Fibroblast of skin of right quadriceps (primary cell): ENCODE data around the gene RAB3D.

ENCODE experiments used
- DNase-seq: peaks from one replicate; pipeline ENCODE4 v3.0.0-alpha.2; 2013

The RAB3D gene

DNA sequence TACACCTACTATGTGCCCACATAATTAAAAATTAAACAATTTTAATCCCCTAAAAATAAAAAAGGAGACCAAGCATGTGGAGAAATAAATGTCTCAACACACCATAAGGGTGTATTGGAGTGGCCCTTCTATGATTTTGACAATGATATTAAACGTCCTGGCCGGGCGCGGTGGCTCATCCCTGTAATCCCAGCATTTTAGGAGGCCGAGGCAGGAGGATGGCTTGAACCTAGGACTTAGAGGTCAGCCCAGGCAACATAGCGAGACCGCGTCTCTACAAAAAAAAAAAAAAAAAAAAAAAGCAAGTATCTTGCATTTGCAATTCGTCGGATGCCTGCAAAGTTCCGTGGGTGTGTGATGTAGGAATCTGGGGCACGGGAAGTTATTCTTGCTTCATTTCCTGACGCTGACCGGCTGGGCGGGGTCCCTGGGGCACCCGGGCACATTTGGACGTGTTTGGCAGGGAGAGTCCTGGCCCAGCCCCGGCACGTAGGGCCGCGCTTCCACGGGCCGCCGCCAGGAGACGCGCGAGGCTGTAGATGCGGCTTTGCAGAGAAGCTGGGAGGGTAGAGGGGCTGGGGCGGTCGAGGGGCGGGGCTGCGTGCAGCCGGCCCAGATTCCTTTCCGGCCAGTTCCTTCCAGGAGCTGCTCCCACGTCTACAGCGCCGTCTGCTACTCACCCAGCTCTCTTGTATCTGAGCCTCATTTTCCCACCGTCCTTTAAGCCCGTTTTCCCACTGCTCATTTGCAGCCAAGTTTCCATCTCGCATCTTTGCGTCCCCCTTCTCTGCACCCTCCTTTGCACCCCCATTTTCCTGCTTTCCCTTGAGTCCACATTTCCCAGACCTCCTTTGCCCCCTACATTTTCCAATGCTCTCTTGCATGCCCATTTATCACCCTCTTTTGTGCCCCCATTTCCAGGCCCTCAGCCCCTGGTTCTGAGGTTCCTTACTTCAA is 45.7 kb downstream of the RAB3D start:
- DNase-seq: peak; percentile 89

DNA sequence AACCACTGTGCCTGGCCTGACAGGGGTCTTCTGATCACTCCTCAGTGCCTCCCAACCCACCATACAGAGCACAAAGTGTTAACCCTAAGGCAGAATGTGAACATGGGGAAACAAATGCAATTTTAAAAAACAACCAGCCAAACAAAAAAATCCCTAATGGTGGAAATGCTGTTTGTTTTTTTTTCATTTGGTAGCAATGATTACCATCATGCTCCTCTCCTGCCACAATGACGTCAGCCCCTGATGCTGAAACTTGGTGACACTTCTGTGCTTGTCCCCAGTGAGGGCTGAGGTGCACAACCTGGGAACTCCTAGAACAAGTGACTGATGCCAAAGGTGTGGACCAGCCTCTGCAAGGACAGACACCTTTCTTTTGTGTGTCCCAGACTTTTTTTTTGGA is 47.5 kb downstream of the RAB3D start:
- DNase-seq: no peak

DNA sequence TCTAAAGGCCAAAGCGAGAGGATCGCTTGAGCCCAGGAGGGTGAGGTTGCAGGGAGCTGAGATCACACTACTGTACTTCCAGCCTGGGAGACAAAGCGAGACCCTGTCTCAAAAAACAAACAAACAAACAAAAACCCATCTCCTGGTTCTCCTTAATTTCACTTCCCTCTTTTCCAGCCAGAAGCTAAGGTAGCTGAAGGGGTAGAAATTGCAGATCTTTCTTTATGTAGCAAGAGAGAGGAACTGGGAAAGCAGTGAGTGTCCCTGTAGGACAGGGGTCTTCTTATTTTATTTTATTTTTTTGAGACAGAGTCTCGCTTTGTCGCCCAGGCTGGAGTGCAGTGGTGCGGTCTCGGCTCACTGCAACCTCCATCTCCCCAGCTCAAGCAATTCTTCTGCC is 48.0 kb downstream of the RAB3D start:
- no peak for DNase-seq

DNA sequence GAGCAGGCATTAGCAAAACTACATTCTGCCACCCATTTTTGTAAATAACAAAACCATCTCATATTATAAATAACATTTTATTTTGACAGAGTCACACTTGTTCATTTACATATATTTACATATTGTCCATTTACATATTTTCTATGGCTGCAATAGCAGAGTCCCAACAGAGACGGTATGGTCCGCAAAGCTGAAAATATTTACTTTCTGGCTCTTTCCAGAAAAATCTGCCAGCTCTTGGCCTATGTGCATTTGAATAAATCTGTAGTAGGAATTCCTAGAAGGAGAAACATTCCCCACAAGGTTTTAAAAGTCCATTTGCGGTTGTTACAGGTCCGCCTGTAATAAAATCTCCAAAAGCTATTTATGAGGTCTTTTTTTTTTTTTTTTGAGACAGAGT is 49.2 kb downstream of the RAB3D start:
- DNase-seq: no peak

DNA sequence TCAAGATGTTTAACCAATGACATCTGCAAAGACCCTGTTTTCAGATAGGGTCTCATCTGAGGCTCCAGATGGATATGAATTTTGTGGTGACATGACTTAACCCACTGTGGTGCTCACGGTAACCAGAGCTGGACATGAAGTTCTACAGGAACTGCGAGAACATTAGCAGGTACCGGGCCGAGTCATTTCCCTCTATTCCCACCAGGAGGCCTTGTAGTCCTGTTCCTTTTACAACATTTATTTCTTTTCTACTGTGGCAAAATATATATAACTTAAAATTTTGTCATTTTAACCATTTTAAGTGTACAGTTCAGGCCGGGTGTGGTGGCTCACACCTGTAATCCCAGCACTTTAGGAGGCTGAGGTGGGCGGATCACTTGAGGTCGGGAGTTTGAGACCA is 51.1 kb downstream of the RAB3D start:
- DNase-seq: no peak

DNA sequence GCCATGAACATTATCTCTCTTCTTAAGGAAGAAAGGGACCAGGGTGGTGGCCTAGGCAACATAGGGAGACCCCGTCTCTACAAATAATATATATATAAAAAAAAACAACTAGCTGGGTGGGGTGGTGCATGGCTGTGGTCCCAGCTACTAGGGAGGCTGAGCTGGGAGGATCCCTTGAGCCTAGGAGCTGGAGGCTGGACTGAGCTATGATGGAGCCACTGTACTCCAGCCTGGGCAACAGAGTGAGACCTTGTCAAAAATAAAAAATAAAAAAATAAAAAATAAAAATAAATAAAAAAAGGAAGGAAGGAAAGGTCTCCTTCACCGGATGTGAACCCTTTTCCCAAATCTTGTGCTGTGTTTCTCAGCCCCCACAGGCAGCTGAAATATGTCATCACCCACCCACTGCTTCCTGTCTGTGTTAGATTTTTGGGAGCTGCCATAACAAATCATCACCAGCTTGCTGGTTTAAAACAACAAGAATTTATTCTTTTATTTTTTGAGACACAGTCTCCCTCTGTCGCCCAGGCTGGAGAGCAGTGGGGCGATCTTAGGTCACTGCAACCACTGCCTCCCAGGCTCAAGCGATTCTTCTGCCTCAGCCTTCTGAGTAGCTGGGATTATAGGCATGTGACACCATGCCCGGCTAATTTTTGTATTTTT is 53.0 kb downstream of the RAB3D start:
- peak; percentile 51 for DNase-seq

DNA sequence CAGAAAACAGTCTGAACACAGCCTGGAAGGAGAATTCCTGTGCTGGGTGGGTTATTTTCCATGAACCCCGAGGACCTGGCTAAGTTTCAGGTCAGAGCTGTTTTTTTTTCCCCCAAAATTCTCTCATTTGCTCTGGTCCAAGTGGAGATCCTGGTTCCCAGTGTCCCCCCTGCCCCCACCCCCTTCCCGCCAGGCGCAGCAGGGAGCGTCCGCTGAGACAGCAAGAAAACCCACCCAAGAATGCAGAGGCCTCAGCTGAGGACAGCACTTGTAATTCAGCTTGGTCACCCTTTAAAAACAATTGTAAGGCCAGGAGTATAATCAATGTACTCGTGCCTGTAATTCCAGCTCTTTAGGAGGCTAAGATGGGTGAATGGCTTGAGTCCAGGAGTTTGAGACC is 54.9 kb downstream of the RAB3D start:
- DNase-seq: no peak

DNA sequence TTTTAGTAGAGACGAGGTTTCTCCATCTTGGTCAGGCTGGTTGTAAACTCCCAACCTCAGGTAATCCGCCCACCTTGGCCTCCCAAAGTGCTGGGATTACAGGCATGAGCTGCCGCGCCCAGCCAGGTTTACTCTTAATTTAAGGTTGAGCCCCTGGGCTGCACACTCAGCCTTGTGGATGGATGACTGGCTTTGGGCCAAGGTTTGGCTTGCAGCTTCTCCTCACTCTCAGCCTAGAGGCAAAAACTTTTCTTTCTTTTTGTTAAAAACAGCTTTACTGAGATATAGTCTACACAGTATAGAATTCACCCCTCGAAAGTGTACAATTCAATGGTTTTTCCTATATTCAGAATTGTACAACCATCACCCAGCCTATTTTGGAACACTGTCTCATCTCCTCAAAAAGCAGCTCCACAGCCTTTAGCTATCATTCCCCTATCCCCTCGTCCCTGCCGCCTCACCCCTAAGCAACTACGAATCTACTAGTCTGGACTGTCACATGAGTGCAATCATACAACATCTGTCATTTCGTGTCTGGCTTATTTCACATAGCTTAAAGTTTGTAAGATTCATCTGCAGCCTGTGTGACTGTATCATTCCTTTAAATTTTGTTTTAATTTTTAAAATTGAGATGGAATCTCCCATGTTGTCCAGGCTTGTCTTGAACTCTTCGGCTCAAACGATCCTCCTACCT is 58.0 kb downstream of the RAB3D start:
- DNase-seq: no peak

DNA sequence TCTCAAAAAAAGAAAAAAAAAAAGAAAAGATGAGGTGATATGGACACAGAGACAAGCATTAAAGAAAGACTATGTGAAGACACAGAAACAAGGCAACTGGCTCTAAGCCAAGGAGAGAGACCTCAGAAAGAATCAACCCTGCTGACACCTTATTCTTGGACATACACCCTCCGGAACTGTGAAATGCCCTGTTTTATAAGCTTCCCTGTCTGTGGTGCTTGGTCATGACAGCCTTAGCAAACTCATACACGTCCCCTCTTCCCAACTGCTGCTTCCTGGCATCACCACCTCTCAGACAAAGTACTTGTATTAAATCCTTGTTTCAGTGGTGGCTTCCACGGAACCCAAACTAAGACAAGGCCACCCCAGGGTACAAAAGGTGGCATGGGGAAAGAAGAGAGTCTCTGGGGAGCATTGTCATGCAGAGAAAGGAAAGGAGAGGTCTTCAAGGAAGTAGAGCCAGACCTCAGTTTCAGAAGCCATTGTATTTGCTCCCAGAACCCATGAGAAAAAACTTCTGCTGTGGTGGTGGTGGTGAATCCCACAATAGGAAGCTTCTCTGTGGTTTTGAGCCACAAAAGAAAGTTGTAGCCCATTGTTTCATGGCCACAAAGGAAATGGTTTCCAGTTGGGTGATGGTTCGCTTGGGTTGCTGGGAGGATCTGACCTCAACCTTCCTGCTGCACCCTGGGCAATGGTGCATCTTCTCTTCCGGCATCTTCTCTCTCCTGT is 59.8 kb downstream of the RAB3D start:
- no peak for DNase-seq

DNA sequence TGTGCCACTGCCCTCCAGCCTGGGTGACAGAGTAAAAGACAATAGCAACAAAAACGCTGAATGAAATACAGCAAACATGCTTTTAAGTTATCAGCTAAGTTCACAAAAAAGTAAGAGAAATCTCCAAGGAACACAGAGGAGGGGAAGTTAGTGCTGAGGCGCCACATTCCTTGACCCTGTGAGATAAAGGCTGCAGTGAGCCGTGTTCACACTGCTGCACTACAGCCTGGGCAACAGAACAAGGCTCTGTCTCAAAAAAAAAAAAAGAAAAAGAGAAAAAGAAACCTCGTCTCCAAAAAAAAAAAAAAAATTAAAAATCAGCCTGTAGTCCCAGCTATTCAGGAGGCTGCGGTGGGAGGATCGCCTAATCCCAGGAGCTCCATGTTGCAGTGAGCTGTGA is 60.8 kb downstream of the RAB3D start:
- DNase-seq: no peak

DNA sequence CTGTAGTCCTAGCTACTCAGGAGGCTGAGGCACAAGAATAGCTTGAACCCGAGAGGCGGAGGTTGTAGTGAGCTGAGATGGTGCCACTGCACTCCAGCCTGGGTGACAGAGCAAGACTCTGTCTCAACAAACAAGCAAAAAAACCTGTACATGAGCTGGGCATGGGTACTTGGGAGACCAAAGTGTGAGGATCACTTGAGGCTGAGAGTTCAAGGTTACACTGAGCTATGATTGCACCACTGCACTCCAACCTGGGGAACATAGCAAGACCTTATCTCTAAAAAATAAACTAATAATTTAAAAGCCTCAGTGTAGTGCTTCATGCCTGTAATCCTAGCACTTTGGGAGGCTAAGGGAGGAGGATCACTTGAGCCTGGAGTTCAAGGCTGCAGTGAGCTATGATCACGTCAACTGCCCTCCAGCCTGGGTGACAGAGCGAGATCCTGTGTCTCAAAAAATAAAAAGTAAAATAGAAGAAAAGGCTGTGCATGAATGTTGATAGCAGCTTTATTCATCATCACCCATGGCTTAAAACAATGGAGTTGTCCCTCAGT is 64.8 kb downstream of the RAB3D start:
- no peak for DNase-seq

DNA sequence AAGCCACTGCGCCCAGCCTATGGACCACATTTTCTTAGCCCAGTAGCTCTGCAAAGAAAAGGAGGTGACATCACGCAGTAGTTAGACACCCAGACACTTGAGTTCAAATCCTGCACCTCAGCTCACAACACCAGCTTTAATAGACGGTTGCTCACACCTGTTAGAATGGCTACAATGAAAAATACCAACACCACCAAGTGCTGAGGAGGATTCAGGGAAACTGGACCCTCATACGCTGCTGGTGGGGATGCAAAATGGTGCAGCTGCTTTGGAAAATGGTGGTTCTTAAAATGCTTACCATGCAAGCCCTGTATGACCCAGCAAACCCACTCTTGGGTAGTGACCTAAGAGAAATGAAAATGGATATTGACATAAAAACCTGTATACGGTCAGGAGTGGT is 65.5 kb downstream of the RAB3D start:
- DNase-seq: no peak

DNA sequence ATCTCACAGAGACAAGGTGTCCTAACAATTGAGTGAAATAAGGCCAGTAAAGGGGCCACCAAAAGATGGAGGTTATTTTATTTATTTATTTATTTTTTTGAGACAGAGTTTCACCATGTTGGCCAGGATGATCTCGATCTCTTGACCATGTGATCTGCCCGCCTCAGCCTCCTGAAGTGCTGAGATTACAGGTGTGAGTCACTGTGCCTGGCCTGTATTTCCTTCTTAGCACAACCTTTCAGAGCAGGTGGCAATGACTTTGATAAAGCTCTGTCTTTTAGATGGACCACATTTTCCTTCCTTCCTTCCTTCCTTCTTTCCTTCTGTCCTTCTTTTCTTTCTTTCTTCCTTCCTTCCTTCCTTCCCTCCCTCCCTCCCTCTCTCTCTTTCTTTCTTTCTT is 66.2 kb downstream of the RAB3D start:
- no peak for DNase-seq
